H9 (cell line): ENCODE results near the gene NKIRAS2. TPM values are rescaled to one million over a fixed set of nuclear protein-coding genes. Genes with fewer than 3 reads are reported as not detected.

ENCODE experiments used
- DNase-seq: peaks from one replicate; pipeline ENCODE4 v3.0.0-alpha.2; 2017
- H2AFZ ChIP-seq: one replicate; pipeline ENCODE4 v1.6.1; 2013; ENCODE audit warnings: mild to moderate bottlenecking, low read length, control low read depth, moderate library complexity
- H2AK5ac ChIP-seq: 2 replicates; pipeline ENCODE4 v1.6.1; 2013; ENCODE audit warnings: low read length, control low read depth, mixed read lengths; ENCODE audit not compliant: insufficient read length
- H2BK120ac ChIP-seq: one replicate; pipeline ENCODE4 v1.6.1; 2013; ENCODE audit warnings: low read depth, mild to moderate bottlenecking, low read length, control low read depth, inconsistent platforms; ENCODE audit not compliant: poor library complexity, severe bottlenecking
- H2BK12ac ChIP-seq: 2 replicates; pipeline ENCODE4 v1.6.1; 2013; ENCODE audit warnings: low read length, control low read depth, mixed read lengths, low read depth; ENCODE audit not compliant: insufficient read length
- H2BK15ac ChIP-seq: 2 replicates; pipeline ENCODE4 v1.6.1; 2013; ENCODE audit warnings: low read depth, low read length, control low read depth
- H2BK20ac ChIP-seq: one replicate; pipeline ENCODE4 v1.6.1; 2013; ENCODE audit warnings: low read depth, mild to moderate bottlenecking, low read length, control low read depth, inconsistent platforms; ENCODE audit not compliant: poor library complexity, severe bottlenecking
- H2BK5ac ChIP-seq: 2 replicates; pipeline ENCODE4 v1.6.1; 2013; ENCODE audit warnings: low read length, control low read depth, mixed read lengths; ENCODE audit not compliant: insufficient read length
- H3K14ac ChIP-seq: 2 replicates; pipeline ENCODE4 v1.6.1; 2013; ENCODE audit warnings: low read length, control low read depth; ENCODE audit not compliant: insufficient read depth
- H3K18ac ChIP-seq: 2 replicates; pipeline ENCODE4 v1.6.1; 2013; ENCODE audit warnings: low read depth, mild to moderate bottlenecking, mixed read lengths, low read length, control low read depth; ENCODE audit not compliant: insufficient read length
- H3K23ac ChIP-seq: 2 replicates; pipeline ENCODE4 v1.6.1; 2013; ENCODE audit warnings: low read length, control low read depth, mixed read lengths, low read depth; ENCODE audit not compliant: insufficient read length
- H3K23me2 ChIP-seq: 2 replicates; pipeline ENCODE4 v1.6.1; 2013; ENCODE audit warnings: low read depth, mild to moderate bottlenecking, mixed read lengths, low read length, control low read depth; ENCODE audit not compliant: insufficient read length, poor library complexity, severe bottlenecking
- H3K27ac ChIP-seq: 2 replicates; pipeline ENCODE4 v1.5.1; 2013; ENCODE audit warnings: low read length, control low read depth, mixed read lengths, low read depth; ENCODE audit not compliant: insufficient read length
- H3K27me3 ChIP-seq: 2 replicates; pipeline ENCODE4 v1.6.1; 2013; ENCODE audit warnings: low read length, control low read depth, inconsistent platforms; ENCODE audit not compliant: insufficient read depth
- H3K4ac ChIP-seq: 2 replicates; pipeline ENCODE4 v1.6.1; 2013; ENCODE audit warnings: low read depth, mild to moderate bottlenecking, control low read depth, inconsistent platforms, low read length, moderate library complexity
- H3K4me1 ChIP-seq: 2 replicates; pipeline ENCODE4 v1.6.1; 2013; ENCODE audit warnings: low read length, control low read depth, inconsistent platforms; ENCODE audit not compliant: insufficient read depth
- H3K4me2 ChIP-seq: 2 replicates; pipeline ENCODE4 v1.6.1; 2013; ENCODE audit warnings: low read length, control low read depth, mixed read lengths; ENCODE audit not compliant: insufficient read length, insufficient read depth
- H3K56ac ChIP-seq: 2 replicates; pipeline ENCODE4 v1.6.1; 2013; ENCODE audit warnings: low read depth, mild to moderate bottlenecking, mixed read lengths, low read length, control low read depth; ENCODE audit not compliant: insufficient read length
- H3K79me1 ChIP-seq: 2 replicates; pipeline ENCODE4 v1.6.1; 2013; ENCODE audit warnings: low read depth, mild to moderate bottlenecking, moderate library complexity, low read length, control low read depth, inconsistent platforms; ENCODE audit not compliant: insufficient read depth, poor library complexity, severe bottlenecking
- H3K79me2 ChIP-seq: 2 replicates; pipeline ENCODE4 v1.6.1; 2013; ENCODE audit warnings: low read length, control low read depth, inconsistent platforms; ENCODE audit not compliant: insufficient read depth
- H3K9ac ChIP-seq: 2 replicates; pipeline ENCODE4 v1.6.1; 2013; ENCODE audit warnings: low read length, control low read depth, mixed read lengths; ENCODE audit not compliant: insufficient read length; ENCODE audit errors: extremely low read depth
- H3K9me3 ChIP-seq: one replicate; pipeline ENCODE4 v1.6.1; 2013; ENCODE audit warnings: low read depth, low read length, inconsistent platforms; ENCODE audit not compliant: control insufficient read depth
- H3T11ph ChIP-seq: one replicate; pipeline ENCODE4 v1.6.1; 2013; ENCODE audit warnings: mild to moderate bottlenecking, low read length, control low read depth, inconsistent platforms
- H4K20me1 ChIP-seq: one replicate; pipeline ENCODE4 v1.6.1; 2013; ENCODE audit not compliant: control insufficient read depth, insufficient read length, insufficient read depth
- H4K5ac ChIP-seq: 2 replicates; pipeline ENCODE4 v1.6.1; 2013; ENCODE audit warnings: low read depth, mild to moderate bottlenecking, mixed read lengths, low read length, control low read depth; ENCODE audit not compliant: insufficient read length
- H4K8ac ChIP-seq: replicated peaks from 2 replicates; pipeline ENCODE4 v1.6.1; 2013; ENCODE audit warnings: low read length, control low read depth, mixed read lengths, low read depth; ENCODE audit not compliant: insufficient read length
- H4K91ac ChIP-seq: 2 replicates; pipeline ENCODE4 v1.6.1; 2013; ENCODE audit warnings: low read depth, mild to moderate bottlenecking, moderate library complexity, mixed read lengths, low read length, control low read depth; ENCODE audit not compliant: insufficient read length
- H3K27ac Mint-ChIP-seq, 3 experiments: 2 replicates in 2 of 3; 3 replicates in 1 of 3; pipeline ENCODE4 v1.8.0; 2020 to 2021; ENCODE audit warnings: mixed read lengths in 3 of 3, mild to moderate bottlenecking in 1 of 3, moderate library complexity in 1 of 3
- H3K27me3 Mint-ChIP-seq: 2 replicates; pipeline ENCODE4 v1.8.0; 2021; ENCODE audit warnings: low read depth, mild to moderate bottlenecking, moderate library complexity, mixed read lengths
- H3K36me3 Mint-ChIP-seq, 3 experiments: 2 replicates in 2 of 3; 3 replicates in 1 of 3; pipeline ENCODE4 v1.8.0; 2020 to 2021; ENCODE audit warnings: low read depth in 3 of 3, mixed read lengths in 3 of 3; ENCODE audit not compliant: insufficient read depth in 1 of 3
- H3K4me1 Mint-ChIP-seq, 2 experiments: 2 replicates each; pipeline ENCODE4 v1.8.0; 2020; ENCODE audit warnings: mixed read lengths in 2 of 2
- H3K4me3 Mint-ChIP-seq, 2 experiments: 2 replicates in 1 of 2; 3 replicates in 1 of 2; pipeline ENCODE4 v1.8.0; 2020 to 2021; ENCODE audit warnings: mild to moderate bottlenecking in 2 of 2, mixed read lengths in 2 of 2, moderate library complexity in 1 of 2
- H3K9me3 Mint-ChIP-seq, 2 experiments: 2 replicates in 1 of 2; 3 replicates in 1 of 2; pipeline ENCODE4 v1.8.0; 2020; ENCODE audit warnings: mild to moderate bottlenecking in 2 of 2, mixed read lengths in 2 of 2, moderate library complexity in 1 of 2
- WGBS: extraction: QIAGEN DNeasy Blood & Tissue Kit; methylation state at CpG from one replicate; pipeline ENCODE4 v1.1.7; 2013; ENCODE audit warnings: missing lambda C conversion rate, low lambda C conversion rate, mixed read lengths; ENCODE audit not compliant: insufficient read length; ENCODE audit errors: extremely low coverage; 5-methylcytosine and 5-hydroxymethylcytosine counted together
- total RNA-seq: library from RNA; stranded (reverse); gene quantifications from 2 replicates; pipeline ENCODE4 v1.2.1, GENCODE V29; 2021
- TF ChIP-seq, protein P1 (sequence below): fragments of 200-600 bp; sonication (generic); conservative IDR thresholded peaks from 3 replicates; pipeline ENCODE4 v1.8.0; 2021; ENCODE audit warnings: antibody characterized with exemption, mild to moderate bottlenecking

NKIRAS2 gene
- total RNA-seq, 1 experiment from 2014 or later, result 37.1 TPM

DNA sequence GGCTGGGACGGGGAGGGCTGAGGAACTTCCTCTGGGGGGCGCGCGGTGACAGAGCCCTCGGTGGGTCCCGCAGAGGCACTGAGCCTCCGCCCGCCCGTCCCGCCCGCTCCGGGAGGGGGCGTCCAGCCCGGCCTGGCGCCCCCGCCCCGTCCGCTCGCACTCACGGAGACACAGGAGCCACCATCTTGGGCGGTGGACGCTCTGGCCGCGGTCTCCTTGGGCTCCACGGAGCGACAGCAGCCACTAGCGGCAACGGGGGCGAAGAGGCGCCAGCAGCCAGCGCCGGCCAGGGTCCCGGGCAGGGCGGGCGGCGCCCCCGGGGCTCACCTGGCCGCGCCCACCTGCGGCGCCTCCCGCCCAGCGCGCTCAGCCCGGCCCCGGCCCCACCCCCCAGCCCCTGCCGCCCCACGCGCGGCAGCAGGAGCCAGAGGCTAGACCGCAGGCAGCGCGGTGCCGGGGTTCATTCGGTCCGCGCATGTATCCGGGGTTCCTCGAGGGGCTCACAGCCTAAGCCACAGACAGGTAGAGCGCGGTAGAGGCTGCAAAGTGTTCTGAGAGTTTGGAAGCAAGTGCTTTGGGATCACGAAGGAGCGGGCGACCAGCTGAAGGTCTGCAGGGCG lies 30.6 kb downstream of the NKIRAS2 start, which contains the start of gene C17orf113:
Gene C17orf113, minus strand, starts transcription at position 209 of the 620 bp plus-strand sequence. CDS start 7,225 bp downstream, outside the sequence.
- H3K18ac ChIP-seq, result no peak within 1 kb of the TSS
- H2BK12ac ChIP-seq, result no peak within 1 kb of the TSS
- H3K56ac ChIP-seq, result no peak within 1 kb of the TSS
- no peak within 1 kb of the TSS for H4K5ac ChIP-seq
- peak within 1 kb of the TSS; percentile 69 for H3K4me2 ChIP-seq
- no peak within 1 kb of the TSS for H4K8ac ChIP-seq
- H3K4me3 Mint-ChIP-seq, result peak within 1 kb of the TSS; percentile 75 to 88
- H3K14ac ChIP-seq, result no peak within 1 kb of the TSS; the same call in 1 of the 2 replicates
- H2BK5ac ChIP-seq, result no peak within 1 kb of the TSS
- H3K9me3 Mint-ChIP-seq, result no peaks in the 10 kb centered on the region
- no peak within 1 kb of the TSS for H2BK120ac ChIP-seq
- no peak within 1 kb of the TSS for H2AFZ ChIP-seq
- peaks cover 48 to 57% of the 10 kb centered on the region in 2 experiments for H3K4me1 Mint-ChIP-seq
- no peak within 1 kb of the TSS for H3K9ac ChIP-seq
- no CpG with 5 or more reads among the region's 65 CpGs for WGBS
- no peak within 1 kb of the TSS for H3K4ac ChIP-seq
- no peak within 1 kb of the TSS for H2BK20ac ChIP-seq
- no peaks in the 10 kb centered on the region for H3K79me2 ChIP-seq
- H3T11ph ChIP-seq, result no peak within 1 kb of the TSS
- no peak within 1 kb of the TSS for H2AK5ac ChIP-seq
- H3K27me3 Mint-ChIP-seq, result peaks cover 33% of the 10 kb centered on the region
- no peaks in the 10 kb centered on the region for H3K27me3 ChIP-seq
- peaks cover 7% of the 10 kb centered on the region; the same call in 1 of the 2 replicates for H3K4me1 ChIP-seq
- H3K9me3 ChIP-seq, result no peaks in the 10 kb centered on the region
- TF ChIP-seq, protein P1, sequence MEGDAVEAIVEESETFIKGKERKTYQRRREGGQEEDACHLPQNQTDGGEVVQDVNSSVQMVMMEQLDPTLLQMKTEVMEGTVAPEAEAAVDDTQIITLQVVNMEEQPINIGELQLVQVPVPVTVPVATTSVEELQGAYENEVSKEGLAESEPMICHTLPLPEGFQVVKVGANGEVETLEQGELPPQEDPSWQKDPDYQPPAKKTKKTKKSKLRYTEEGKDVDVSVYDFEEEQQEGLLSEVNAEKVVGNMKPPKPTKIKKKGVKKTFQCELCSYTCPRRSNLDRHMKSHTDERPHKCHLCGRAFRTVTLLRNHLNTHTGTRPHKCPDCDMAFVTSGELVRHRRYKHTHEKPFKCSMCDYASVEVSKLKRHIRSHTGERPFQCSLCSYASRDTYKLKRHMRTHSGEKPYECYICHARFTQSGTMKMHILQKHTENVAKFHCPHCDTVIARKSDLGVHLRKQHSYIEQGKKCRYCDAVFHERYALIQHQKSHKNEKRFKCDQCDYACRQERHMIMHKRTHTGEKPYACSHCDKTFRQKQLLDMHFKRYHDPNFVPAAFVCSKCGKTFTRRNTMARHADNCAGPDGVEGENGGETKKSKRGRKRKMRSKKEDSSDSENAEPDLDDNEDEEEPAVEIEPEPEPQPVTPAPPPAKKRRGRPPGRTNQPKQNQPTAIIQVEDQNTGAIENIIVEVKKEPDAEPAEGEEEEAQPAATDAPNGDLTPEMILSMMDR, result peak; percentile 62
- H3K23ac ChIP-seq, result no peak within 1 kb of the TSS
- H2BK15ac ChIP-seq, result no peak within 1 kb of the TSS
- peak; percentile 78 for DNase-seq
- H3K27ac Mint-ChIP-seq, result peak within 1 kb of the TSS in 1 of 3 experiments; percentile 82; a peak in 1 of 7 replicates
- no peaks in the 10 kb centered on the region for H3K79me1 ChIP-seq
- H3K27ac ChIP-seq, result no peak within 1 kb of the TSS
- no peaks in the 10 kb centered on the region for H4K20me1 ChIP-seq
- peaks cover 9% of the 10 kb centered on the region for H3K23me2 ChIP-seq
- no peak within 1 kb of the TSS for H4K91ac ChIP-seq
- H3K36me3 Mint-ChIP-seq, result no peaks in the 10 kb centered on the region; a peak in 1 of 7 replicates
